GM23248 (cell line): Measurements from ENCODE around the gene ZNRF1. TPM values are rescaled to one million over a fixed set of nuclear protein-coding genes. Genes with fewer than 3 reads are reported as not detected.

Experiments used
- DNase-seq: peaks from one replicate; pipeline ENCODE4 v3.0.0-alpha.2; 2015
- H2AFZ ChIP-seq: fragments of 200-600 bp; sonication (generic); 2 replicates; pipeline ENCODE4 v1.6.1; 2016; ENCODE audit warnings: antibody characterized with exemption
- H3F3A ChIP-seq: fragments of 200-600 bp; sonication (generic); 2 replicates; pipeline ENCODE4 v1.6.1; 2016; ENCODE audit warnings: mild to moderate bottlenecking, antibody characterized with exemption, mixed run types; ENCODE audit not compliant: insufficient read depth
- H3K27ac ChIP-seq: fragments of 200-600 bp; sonication (generic); 2 replicates; pipeline ENCODE4 v1.5.1; 2016; ENCODE audit warnings: mild to moderate bottlenecking
- H3K27me3 ChIP-seq: fragments of 200-600 bp; sonication (generic); replicated peaks from 2 replicates; pipeline ENCODE4 v1.6.1; 2016; ENCODE audit warnings: mild to moderate bottlenecking; ENCODE audit not compliant: insufficient read depth
- H3K36me3 ChIP-seq: fragments of 200-600 bp; sonication (generic); 2 replicates; pipeline ENCODE4 v1.6.1; 2016; ENCODE audit warnings: low read depth, mild to moderate bottlenecking
- H3K4me1 ChIP-seq: fragments of 200-600 bp; sonication (generic); 2 replicates; pipeline ENCODE4 v1.6.1; 2016; ENCODE audit warnings: mild to moderate bottlenecking; ENCODE audit not compliant: insufficient read depth
- H3K4me2 ChIP-seq: fragments of 200-600 bp; sonication (generic); one replicate; pipeline ENCODE4 v1.6.1; 2016; ENCODE audit warnings: mild to moderate bottlenecking; ENCODE audit not compliant: unreplicated experiment
- H3K4me3 ChIP-seq: fragments of 200-600 bp; sonication (generic); 2 replicates; pipeline ENCODE4 v1.5.1; 2016; ENCODE audit warnings: mild to moderate bottlenecking
- H3K79me2 ChIP-seq: fragments of 200-600 bp; sonication (generic); 2 replicates; pipeline ENCODE4 v1.6.1; 2016; ENCODE audit warnings: mild to moderate bottlenecking; ENCODE audit not compliant: insufficient read depth
- H3K9ac ChIP-seq: fragments of 200-600 bp; sonication (generic); 2 replicates; pipeline ENCODE4 v1.6.1; 2016; ENCODE audit warnings: mild to moderate bottlenecking
- H3K9me2 ChIP-seq: fragments of 200-600 bp; sonication (generic); 2 replicates; pipeline ENCODE4 v1.6.1; 2016; ENCODE audit warnings: mixed run types, mild to moderate bottlenecking, moderate library complexity; ENCODE audit not compliant: insufficient read depth
- H3K9me3 ChIP-seq: fragments of 200-600 bp; sonication (generic); one replicate; pipeline ENCODE4 v1.6.1; 2017; ENCODE audit warnings: low read depth
- H4K20me1 ChIP-seq: fragments of 200-600 bp; sonication (generic); 2 replicates; pipeline ENCODE4 v1.6.0; 2016; ENCODE audit not compliant: insufficient read depth
- EZH2 ChIP-seq: fragments of 200-600 bp; sonication (generic); IDR thresholded peaks from 2 replicates; pipeline ENCODE4 v1.6.1; 2018; ENCODE audit warnings: antibody characterized with exemption, mild to moderate bottlenecking; ENCODE audit not compliant: insufficient read depth, poor library complexity, severe bottlenecking
- EZH2phosphoT487 ChIP-seq: fragments of 200-600 bp; sonication (generic); IDR thresholded peaks from 2 replicates; pipeline ENCODE4 v1.6.1; 2018; ENCODE audit warnings: antibody characterized with exemption, moderate library complexity, mild to moderate bottlenecking, low read depth; ENCODE audit not compliant: insufficient read depth
- WGBS, 2 experiments: methylation state at CpG; one replicate each; pipeline ENCODE4 v1.1.6; 2015 to 2017; ENCODE audit warnings: low lambda C conversion rate in 2 of 2, low coverage in 1 of 2; ENCODE audit errors: missing lambda C conversion rate in 2 of 2; 5-methylcytosine and 5-hydroxymethylcytosine counted together
- in situ Hi-C: fragments of 300-500 bp; cut with MboI; formaldehyde crosslinking; loops from 2 replicates; pipeline ENCODE4 v1.15.0; 2020
- polyA plus RNA-seq: library from polyadenylated mRNA; unstranded; fragments of >200 nt; fragmentation: Nextera tagmentation; extraction: Ambion mirVana; gene quantifications from 2 replicates; pipeline ENCODE4 v1.2.1, GENCODE V29; 2016
- total RNA-seq: library from RNA; depleted of rRNA; stranded (reverse); fragments of >200 nt; shearing (Covaris generic); gene quantifications from 2 replicates; pipeline ENCODE4 v1.2.3, GENCODE V29; 2014

The ZNRF1 gene
- total and polyA plus RNA-seq, 2 experiments from 2014 or later: 7.1 to 17.2 TPM

DNA sequence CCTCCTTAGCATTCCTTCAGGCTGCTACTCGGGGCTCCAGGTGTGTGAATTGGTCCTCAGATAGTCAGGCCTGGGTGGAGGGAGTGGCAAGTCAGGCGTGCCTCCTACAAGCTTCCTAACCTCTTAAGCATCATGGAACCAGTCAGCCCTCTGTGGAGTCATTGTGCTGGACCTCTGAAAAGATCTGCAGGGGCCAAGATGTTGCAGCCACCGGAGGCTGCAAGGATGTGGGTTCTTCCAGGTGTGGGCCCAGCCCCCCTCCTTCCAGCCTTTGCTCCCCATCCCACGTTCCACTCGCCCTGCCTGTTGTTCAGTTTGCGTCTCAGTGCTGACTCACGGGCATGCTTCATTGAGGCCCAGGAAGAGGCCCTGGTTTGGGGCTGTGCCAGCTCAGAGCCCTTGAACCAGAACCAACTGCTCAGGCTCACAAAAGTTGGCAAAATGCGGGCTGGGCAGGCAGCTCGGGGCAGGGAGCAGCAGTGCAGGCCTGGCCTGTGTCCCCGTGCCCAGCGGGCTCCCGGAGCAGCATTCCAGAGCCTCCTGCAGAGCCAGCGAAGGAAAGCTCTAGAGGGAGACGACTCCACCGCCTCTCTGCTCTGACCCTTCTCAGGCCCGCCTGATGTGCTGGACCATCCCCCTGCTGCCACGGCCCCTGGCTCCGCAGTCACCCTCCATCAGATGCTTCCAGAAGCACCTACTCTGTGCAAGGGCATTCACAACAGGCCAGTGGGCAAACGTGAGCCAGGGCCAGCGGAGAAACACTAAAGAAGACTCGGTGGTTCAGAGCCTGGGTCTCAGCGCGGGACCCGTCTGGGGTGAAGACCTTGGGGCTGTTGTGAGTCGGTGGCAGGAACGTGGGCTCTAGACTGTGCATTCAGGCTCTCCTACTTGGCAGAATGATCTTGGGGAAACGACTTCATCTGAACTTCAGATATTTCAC is 110.2 kb downstream of the ZNRF1 start:
- 68 to 69% methylated on average over 27 of the region's 27 CpGs for WGBS, 2 experiments
- Histone ChIP-seq H3K27me3 (no peaks in the 10 kb centered on the region), H3K4me2 (peak overlapping the region; percentile 6), H3K9ac (0 out of 2 replicates have a peak overlapping the region, but pooled peaks have one; percentile 11), H4K20me1 (no peaks in the 10 kb centered on the region), H3F3A (peaks cover 17% of the 10 kb centered on the region), H3K79me2 (no peaks in the 10 kb centered on the region), H3K4me1 (peaks cover 30% of the 10 kb centered on the region), H2AFZ (peak overlapping the region; percentile 53), H3K9me3 (no peaks in the 10 kb centered on the region), H3K4me3 (no peak overlapping the region), H3K27ac (peak overlapping the region; percentile 39), H3K36me3 (no peaks in the 10 kb centered on the region), H3K9me2 (no peaks in the 10 kb centered on the region)
- in situ Hi-C loops: loop anchor here (5.0 kb wide), 1 partner anchor 107 kb away; no protein-coding TSS in a partner anchor
- TF ChIP-seq EZH2: no peak
- no peak for TF ChIP-seq EZH2phosphoT487
- DNase-seq: peak; percentile 94

DNA sequence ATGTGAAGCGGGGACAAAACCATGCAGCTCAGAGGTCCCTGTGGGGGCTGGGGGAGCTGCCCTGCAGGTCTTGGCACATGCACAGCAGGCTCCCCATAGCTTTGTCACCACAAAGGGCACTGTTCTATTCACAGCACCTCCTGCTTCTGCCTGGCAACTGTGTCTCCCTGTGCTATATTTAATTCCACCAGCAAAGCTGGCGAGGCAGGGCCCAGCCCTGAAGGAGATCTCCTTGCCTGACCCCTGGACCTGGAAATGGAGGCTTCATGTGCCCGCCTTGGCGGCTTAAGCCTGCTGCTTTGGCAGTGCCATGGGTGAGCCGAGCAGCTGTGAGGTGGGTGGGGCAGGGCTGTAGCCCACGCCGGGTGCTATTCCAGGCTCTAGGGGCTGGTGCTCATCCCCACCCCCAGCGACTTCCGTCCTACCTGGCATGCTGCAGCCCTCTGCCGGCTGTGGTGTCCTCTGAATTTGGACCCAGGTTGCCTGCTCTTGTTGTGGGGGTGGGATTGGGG is 111.0 kb downstream of the ZNRF1 start:
- peaks cover 30% of the 10 kb centered on the region for H3K4me1 ChIP-seq
- H3K9me3 ChIP-seq: no peaks in the 10 kb centered on the region
- no peak overlapping the region for H3K4me3 ChIP-seq
- in situ Hi-C loops: loop anchor here (5.0 kb wide), 1 partner anchor 107 kb away; no protein-coding TSS in a partner anchor
- H2AFZ ChIP-seq: no peak overlapping the region
- H3K9me2 ChIP-seq: no peaks in the 10 kb centered on the region
- H3K9ac ChIP-seq: peak overlapping the region; percentile 50
- TF ChIP-seq EZH2 (no peak), EZH2phosphoT487 (no peak)
- H3K79me2 ChIP-seq: no peaks in the 10 kb centered on the region
- peak overlapping the region; percentile 83 for H3K4me2 ChIP-seq
- H4K20me1 ChIP-seq: no peaks in the 10 kb centered on the region
- no peaks in the 10 kb centered on the region for H3K36me3 ChIP-seq
- H3F3A ChIP-seq: peaks cover 17% of the 10 kb centered on the region
- 83% methylated on average over 10 of the region's 10 CpGs for WGBS, 2 experiments
- no peak for DNase-seq
- peak overlapping the region; percentile 61; the same call in 1 of the 2 replicates for H3K27ac ChIP-seq
- no peaks in the 10 kb centered on the region for H3K27me3 ChIP-seq

- Histone ChIP-seq H3K27ac (peak overlapping the region; percentile 61), H3K4me2 (peak overlapping the region; percentile 83), H3K79me2 (no peaks in the 10 kb centered on the region), H3K4me1 (peaks cover 30% of the 10 kb centered on the region), H3F3A (peaks cover 17% of the 10 kb centered on the region), H3K4me3 (peak overlapping the region; percentile 60), H3K36me3 (no peaks in the 10 kb centered on the region), H4K20me1 (no peaks in the 10 kb centered on the region), H3K9ac (peak overlapping the region; percentile 50), H3K9me3 (no peaks in the 10 kb centered on the region), H2AFZ (peak overlapping the region; percentile 66), H3K9me2 (no peaks in the 10 kb centered on the region), H3K27me3 (no peaks in the 10 kb centered on the region)
- in situ Hi-C loops: no loop called here
- no peak for TF ChIP-seq EZH2
- TF ChIP-seq EZH2phosphoT487: no peak
- peak; percentile 97 for DNase-seq
- WGBS, 2 experiments: 2 to 3% methylated on average over 28 of the region's 28 CpGs
Measured at GRCh38 chr16:75110637-75111513, 112.1 kb downstream of the ZNRF1 start.

GRCh38 chr16:75111514-75111940 is 112.7 kb downstream of the ZNRF1 start:
- Histone ChIP-seq H3K4me3 (no peak overlapping the region; the same call in 1 of the 2 replicates), H2AFZ (peak overlapping the region; percentile 66), H4K20me1 (no peaks in the 10 kb centered on the region), H3K9me3 (no peaks in the 10 kb centered on the region), H3K9ac (peak overlapping the region; percentile 50), H3K9me2 (no peaks in the 10 kb centered on the region), H3K4me2 (no peak overlapping the region), H3K36me3 (no peaks in the 10 kb centered on the region), H3K27ac (no peak overlapping the region), H3K4me1 (peaks cover 27% of the 10 kb centered on the region), H3K27me3 (no peaks in the 10 kb centered on the region), H3F3A (peaks cover 17% of the 10 kb centered on the region), H3K79me2 (no peaks in the 10 kb centered on the region)
- in situ Hi-C loops: no loop called here
- TF ChIP-seq EZH2phosphoT487 (no peak), EZH2 (no peak)
- no peak for DNase-seq
- 26 to 28% methylated on average over 7 of the region's 7 CpGs for WGBS, 2 experiments
